Endothelial cell of umbilical vein (primary cell): ENCODE measurements around the gene VPS13A. TPM values are rescaled to one million over a fixed set of nuclear protein-coding genes. Genes with fewer than 3 reads are reported as not detected.

Experiments used
- BruUV-seq: library from RNA; stranded (reverse); fragments of 400-500 nt; replicated peaks from 2 replicates; lab custom pipeline; 2021; lab: Mats Ljungman, UMichigan
- CTCF ChIA-PET: fragments of 300-600, 350-600 bp; sonication (Branson Sonifier 250); formaldehyde crosslinking; loops from one replicate; lab custom pipeline; 2021; ENCODE audit warnings: antibody characterized with exemption, inconsistent platforms; lab: Charles Lee
- POLR2A ChIA-PET: fragments of 300-600, 350-600 bp; sonication (Branson Sonifier 250); formaldehyde crosslinking; loops from one replicate; lab custom pipeline; 2021; ENCODE audit warnings: antibody characterized with exemption, inconsistent platforms; lab: Charles Lee
- DNase-seq: peaks from one replicate; pipeline ENCODE4 v3.0.0-alpha.2; 2011; ENCODE audit warnings: low read depth, low spot score
- FAIRE-seq: peaks from 2 replicates; lab custom pipeline; 2011; peaks lifted over from hg19 to GRCh38; lab: Jason Lieb, UNC
- H2AFZ ChIP-seq: 2 replicates; pipeline ENCODE4 v1.6.0; 2012; ENCODE audit warnings: low read depth, low read length, control low read depth, inconsistent platforms
- H3K27ac ChIP-seq: 2 replicates; pipeline ENCODE4 v1.5.1; 2011; ENCODE audit warnings: low read depth, mild to moderate bottlenecking, control low read depth, low read length, moderate library complexity; ENCODE audit not compliant: insufficient read depth
- H3K27me3 ChIP-seq, 2 experiments: 2 replicates each; pipeline versions ENCODE4 v1.6.0 to v1.6.1; 2011; ENCODE audit warnings: low read length in 2 of 2, mixed read lengths in 1 of 2; ENCODE audit not compliant: control insufficient read depth in 2 of 2, insufficient read depth in 2 of 2
- H3K36me3 ChIP-seq, 2 experiments: 2 replicates in 1 of 2; 3 replicates in 1 of 2; pipeline ENCODE4 v1.5.1; 2011; ENCODE audit warnings: low read length in 2 of 2, mild to moderate bottlenecking in 1 of 2, moderate library complexity in 1 of 2; ENCODE audit not compliant: control insufficient read depth in 2 of 2, insufficient read depth in 2 of 2; ENCODE audit errors: extremely low read depth in 1 of 2
- H3K4me1 ChIP-seq: 3 replicates; pipeline ENCODE4 v1.5.1; 2011; ENCODE audit warnings: mild to moderate bottlenecking, low read length; ENCODE audit not compliant: control insufficient read depth, insufficient read depth; ENCODE audit errors: extremely low read depth
- H3K4me2 ChIP-seq: 2 replicates; pipeline ENCODE4 v1.6.1; 2011; ENCODE audit warnings: low read length, control low read depth, mixed read lengths; ENCODE audit not compliant: insufficient read depth
- H3K4me3 ChIP-seq, 3 experiments: fragments of 200-600 bp in 1 of 3; sonication (generic), shearing (Covaris generic) in 1 of 3; replicated peaks in 1 of 3; 2 replicates each; pipeline ENCODE4 v1.5.1; 2011 to 2016; ENCODE audit warnings: control low read depth in 3 of 3, low read length in 3 of 3, mild to moderate bottlenecking in 2 of 3, inconsistent platforms in 1 of 3, low read depth in 1 of 3, moderate library complexity in 1 of 3; ENCODE audit not compliant: insufficient read depth in 1 of 3
- H3K79me2 ChIP-seq: 2 replicates; pipeline ENCODE4 v1.6.0; 2012; ENCODE audit warnings: low read length, inconsistent platforms; ENCODE audit not compliant: control insufficient read depth, insufficient read depth
- H3K9ac ChIP-seq: replicated peaks from 2 replicates; pipeline ENCODE3; 2011; ENCODE audit warnings: low read length, control low read depth; ENCODE audit not compliant: insufficient read depth; ENCODE audit errors: extremely low read depth
- H3K9me1 ChIP-seq: replicated peaks from 3 replicates; pipeline ENCODE4 v1.6.0; 2011; ENCODE audit warnings: mild to moderate bottlenecking, low read length; ENCODE audit not compliant: control insufficient read depth, insufficient read depth; ENCODE audit errors: extremely low read depth
- H3K9me3 ChIP-seq: replicated peaks from 2 replicates; pipeline ENCODE4 v1.5.1; 2012; ENCODE audit warnings: low read length, inconsistent platforms; ENCODE audit not compliant: control insufficient read depth, insufficient read depth
- H4K20me1 ChIP-seq: replicated peaks from 2 replicates; pipeline ENCODE3; 2011; ENCODE audit warnings: mild to moderate bottlenecking, low read length; ENCODE audit not compliant: control insufficient read depth, insufficient read depth; ENCODE audit errors: extremely low read depth
- CTCF ChIP-seq, 2 donors: IDR thresholded peaks; 1 replicate in 1 of 2; 2 replicates in 1 of 2; pipeline ENCODE4 v1.5.1; 2011; ENCODE audit warnings: low read length in 2 of 2, mild to moderate bottlenecking in 2 of 2, moderate library complexity in 2 of 2, control low read depth in 1 of 2, inconsistent platforms in 1 of 2, low read depth in 1 of 2; ENCODE audit not compliant: insufficient read depth in 1 of 2; ENCODE audit errors: extremely low read depth in 1 of 2
- EZH2 ChIP-seq: IDR thresholded peaks from 2 replicates; pipeline ENCODE4 v1.6.1; 2012; ENCODE audit warnings: borderline replicate concordance, low read depth, mild to moderate bottlenecking, moderate library complexity, low read length, inconsistent platforms; ENCODE audit not compliant: severe bottlenecking
- FOS ChIP-seq: IDR thresholded peaks from 2 replicates; pipeline ENCODE4 v1.6.1; 2011; ENCODE audit warnings: mild to moderate bottlenecking, low read length, moderate library complexity, borderline replicate concordance; ENCODE audit not compliant: insufficient read depth
- GATA2 ChIP-seq: IDR thresholded peaks from 2 replicates; pipeline ENCODE4 v1.7.0; 2011; ENCODE audit warnings: low read depth, mild to moderate bottlenecking, moderate library complexity, mixed read lengths, low read length; ENCODE audit not compliant: insufficient read length, insufficient read depth
- JUN ChIP-seq: IDR thresholded peaks from 2 replicates; pipeline ENCODE4 v1.6.1; 2011; ENCODE audit warnings: borderline replicate concordance, low read depth; ENCODE audit not compliant: insufficient read length, insufficient read depth
- MAX ChIP-seq: IDR thresholded peaks from 2 replicates; pipeline ENCODE4 v1.6.1; 2011; ENCODE audit not compliant: insufficient read depth, insufficient read length
- MYC ChIP-seq: IDR thresholded peaks from one replicate; pipeline ENCODE4 v1.6.1; 2011; ENCODE audit warnings: mild to moderate bottlenecking, low read depth, low read length
- POLR2A ChIP-seq: IDR thresholded peaks from 2 replicates; pipeline ENCODE4 v1.6.1; 2012; ENCODE audit warnings: low read depth, mild to moderate bottlenecking, control low read depth, low read length
- POLR2AphosphoS5 ChIP-seq: IDR thresholded peaks from 2 replicates; pipeline ENCODE4 v1.6.1; 2012; ENCODE audit warnings: low read depth, mild to moderate bottlenecking, control low read depth, low read length, moderate library complexity; ENCODE audit not compliant: insufficient read depth
- dilution Hi-C: fragments of 300-500 bp; cut with MboI; formaldehyde crosslinking; loops from one replicate; pipeline ENCODE4 v1.15.0; 2019; ENCODE audit warnings: low sequenced_read_pairs; ENCODE audit not compliant: extremely low pct_ligation_motif_present
- intact Hi-C: fragments of 100-400 bp; cut with micrococcal nuclease; formaldehyde crosslinking; loops from one replicate; pipeline ENCODE4 v1.10.0; 2022
- polyA plus RNA-seq, 4 experiments: library from polyadenylated mRNA; depleted of rRNA in 3 of 4; stranded (reverse) in 3 of 4; unstranded in 1 of 4; fragments of >200 nt; gene quantifications; 2 replicates each; pipeline versions ENCODE4 v1.2.1 to v1.2.3, GENCODE V29; 2011 to 2012; ENCODE audit warnings: missing spikeins in 1 of 4
- total RNA-seq: library from RNA; stranded (reverse); gene quantifications from 2 replicates; pipeline ENCODE4 v1.2.3, GENCODE V29; 2021

The VPS13A gene
- total and polyA plus RNA-seq, 2 donors (not counting 3 experiments of a cell fraction or from before 2014, with no cell fraction given), result 4.7 to 33.3 TPM

- intact Hi-C loops, result no loop called here
- CTCF ChIA-PET, result interaction anchor here (1.1 kb wide), 1 partner anchor 90 kb away, joined by 3 read pairs; no protein-coding TSS in a partner anchor
- H3K4me2 ChIP-seq, result no peak overlapping the region
These were observed 79.9 kb downstream of the VPS13A start for GRCh38 chr9:77257275-77257674.

More at GRCh38 chr9:77257275-77257674, 79.9 kb downstream of the VPS13A start:
- FAIRE-seq (no peak), DNase-seq (no peak)
- H3K27ac ChIP-seq, result no peak overlapping the region
- POLR2A ChIA-PET, result no interaction called here
- dilution Hi-C loops, result no loop called here
- TF ChIP-seq CTCF (IDR thresholded peaks at IDR 0.05; ENCODE audit: extremely low read depth in 1 of 2, insufficient read depth in 1 of 2, low read depth in 1 of 2, low read length in 2 of 2) (no peak), GATA2 (no peak), POLR2A (no peak), POLR2AphosphoS5 (no peak), FOS (no peak), MAX (no peak), EZH2 (no peak), MYC (no peak), JUN (no peak)
- no peaks in the 10 kb centered on the region for H3K9me1 ChIP-seq
- H3K4me1 ChIP-seq, result no peaks in the 10 kb centered on the region
- no peak overlapping the region for H3K4me3 ChIP-seq
- H3K36me3 ChIP-seq, result no peaks in the 10 kb centered on the region
- no peaks in the 10 kb centered on the region for H3K79me2 ChIP-seq
- no peak overlapping the region for H3K9ac ChIP-seq
- H2AFZ ChIP-seq, result no peak overlapping the region
- BruUV-seq, result no TSS peak
- no peaks in the 10 kb centered on the region for H4K20me1 ChIP-seq
- H3K27me3 ChIP-seq, result no peaks in the 10 kb centered on the region
- no peaks in the 10 kb centered on the region for H3K9me3 ChIP-seq
